Fibroblast of peridontal ligament (primary cell): Measurements from ENCODE around the gene SIDT1.

Source experiments
- DNase-seq: peaks from one replicate; pipeline ENCODE4 v3.0.0-alpha.2; 2010; ENCODE audit errors: extremely low read depth

SIDT1 gene

GRCh38 chr3:113531826-113532697 lies at the start of gene SIDT1:
Gene SIDT1, plus strand, starts transcription at chr3:113532555. Its CDS starts 467 bp downstream, at chr3:113533022.
- DNase-seq, result no peak

GRCh38 chr3:113485161-113485609 lies 47.2 kb upstream of the SIDT1 start:
- no peak for DNase-seq

- peak; percentile 68 for DNase-seq
Measured at GRCh38 chr3:113495035-113495434, 37.3 kb upstream of the SIDT1 start.

- DNase-seq, result peak; percentile 70
Measured at GRCh38 chr3:113496924-113497323, 35.4 kb upstream of the SIDT1 start.

- DNase-seq, result peak; percentile 68
Measured at GRCh38 chr3:113498221-113499005, 33.9 kb upstream of the SIDT1 start.

GRCh38 chr3:113499081-113499480 lies 33.3 kb upstream of the SIDT1 start:
- DNase-seq, result peak; percentile 31

- no peak for DNase-seq
Measured at GRCh38 chr3:113501597-113501996, 30.8 kb upstream of the SIDT1 start.

GRCh38 chr3:113505867-113506266 lies 26.5 kb upstream of the SIDT1 start:
- DNase-seq, result no peak

- no peak for DNase-seq
Measured at GRCh38 chr3:113507501-113508067, 24.8 kb upstream of the SIDT1 start.

- no peak for DNase-seq
Measured at GRCh38 chr3:113508966-113509365, 23.4 kb upstream of the SIDT1 start.

- peak; percentile 14 for DNase-seq
Measured at GRCh38 chr3:113514265-113514769, 18.0 kb upstream of the SIDT1 start.

GRCh38 chr3:113516115-113516505 lies 16.2 kb upstream of the SIDT1 start:
- DNase-seq, result no peak

- no peak for DNase-seq
Measured at GRCh38 chr3:113521981-113522380, 10.4 kb upstream of the SIDT1 start.

- no peak for DNase-seq
Measured at GRCh38 chr3:113523241-113523640, 9.1 kb upstream of the SIDT1 start.

- DNase-seq, result no peak
Measured at GRCh38 chr3:113532698-113533533, 561 bp downstream of the SIDT1 start.

- DNase-seq, result no peak
Measured at GRCh38 chr3:113533534-113533892, 1.2 kb downstream of the SIDT1 start.

GRCh38 chr3:113534365-113534764 lies 2.0 kb downstream of the SIDT1 start:
- DNase-seq, result no peak

GRCh38 chr3:113535898-113536297 lies 3.5 kb downstream of the SIDT1 start:
- no peak for DNase-seq

GRCh38 chr3:113536627-113537101 lies 4.3 kb downstream of the SIDT1 start:
- no peak for DNase-seq

- no peak for DNase-seq
Measured at GRCh38 chr3:113537155-113537554, 4.8 kb downstream of the SIDT1 start.

- no peak for DNase-seq
Measured at GRCh38 chr3:113541519-113541918, 9.2 kb downstream of the SIDT1 start.
